Fibroblast of pulmonary artery (primary cell): ENCODE measurements around the gene CBX4.
A peak's percentile ranks its signal among the peaks of the same experiment; 100 is the strongest.

ENCODE experiments used
- DNase-seq: peaks from one replicate; pipeline ENCODE4 v3.0.0-alpha.2; 2010; ENCODE audit warnings: low read depth
- H3K4me3 ChIP-seq: replicated peaks from 2 replicates; pipeline ENCODE4 v1.5.1; 2011; ENCODE audit warnings: low read depth, mild to moderate bottlenecking, control low read depth, low read length, moderate library complexity
- CTCF ChIP-seq: IDR thresholded peaks from 2 replicates; pipeline ENCODE4 v1.5.1; 2011; ENCODE audit warnings: mild to moderate bottlenecking, control low read depth, low read length, inconsistent platforms; ENCODE audit errors: missing control alignments

CBX4 gene

GRCh38 chr17:79839356-79840268, at the start of gene CBX4:
TSS of gene CBX4 (minus strand) at chr17:79839440. CDS start at chr17:79839251, 189 bp downstream.
- TF ChIP-seq CTCF = no peak
- DNase-seq = peak; percentile 92
- peak within 1 kb of the TSS; percentile 88 for H3K4me3 ChIP-seq

- H3K4me3 ChIP-seq = no peak overlapping the region
- TF ChIP-seq CTCF = no peak
- no peak for DNase-seq
Observed at GRCh38 chr17:79888009-79888540, 48.8 kb upstream of the CBX4 start.

GRCh38 chr17:79887451-79887991, 48.3 kb upstream of the CBX4 start:
- TF ChIP-seq CTCF = no peak
- no peak overlapping the region for H3K4me3 ChIP-seq
- DNase-seq = no peak

- no peak overlapping the region for H3K4me3 ChIP-seq
- DNase-seq = no peak
- no peak for TF ChIP-seq CTCF
Observed at GRCh38 chr17:79883202-79883601, 44.0 kb upstream of the CBX4 start.

- no peak for TF ChIP-seq CTCF
- no peak overlapping the region for H3K4me3 ChIP-seq
- DNase-seq = no peak
Observed at GRCh38 chr17:79878329-79878947, 39.2 kb upstream of the CBX4 start.

- H3K4me3 ChIP-seq = no peak overlapping the region
- DNase-seq = no peak
- TF ChIP-seq CTCF = no peak
Observed at GRCh38 chr17:79877041-79877440, 37.8 kb upstream of the CBX4 start.
